Measurements from ENCODE around the gene ZNF333.

- TF ChIP-seq EZH2 (IDR thresholded peaks at IDR 0.05) (no peak), POLR2AphosphoS5 (IDR thresholded peaks at IDR 0.05; ENCODE audit: borderline replicate concordance, low read depth, low read length) (no peak)
Observed at GRCh38 chr19:14672188-14672872, 17.5 kb upstream of the ZNF333 start.
